GM12872 (cell line): ENCODE data around the gene WDR70.

Experiments
- CTCF ChIP-seq: IDR thresholded peaks from 3 replicates; pipeline ENCODE4 v1.5.1; 2011; ENCODE audit warnings: low read depth, mild to moderate bottlenecking, low read length, moderate library complexity; ENCODE audit not compliant: insufficient read depth

The WDR70 gene

GRCh38 chr5:37615184-37615583, 236.1 kb downstream of the WDR70 start:
- no peak for TF ChIP-seq CTCF

- no peak for TF ChIP-seq CTCF
These were observed 240.2 kb downstream of the WDR70 start for GRCh38 chr5:37619353-37619752.

GRCh38 chr5:37626266-37626665, 247.1 kb downstream of the WDR70 start:
- no peak for TF ChIP-seq CTCF

GRCh38 chr5:37628876-37629275, 249.8 kb downstream of the WDR70 start:
- no peak for TF ChIP-seq CTCF

- TF ChIP-seq CTCF: no peak
These were observed 252.8 kb downstream of the WDR70 start for GRCh38 chr5:37631939-37632338.

GRCh38 chr5:37637165-37637845, 258.2 kb downstream of the WDR70 start:
- TF ChIP-seq CTCF: no peak

GRCh38 chr5:37638897-37639296, 259.8 kb downstream of the WDR70 start:
- TF ChIP-seq CTCF: no peak
